Ectodermal cell (in vitro differentiated cells): ENCODE measurements around the gene MMP20.

Source experiments
- H3K27ac ChIP-seq: 2 replicates; pipeline ENCODE4 v1.7.0; 2013; ENCODE audit warnings: mild to moderate bottlenecking, low read depth, low read length; ENCODE audit not compliant: insufficient read depth, poor library complexity, severe bottlenecking
- H3K27me3 ChIP-seq: 2 replicates; pipeline ENCODE4 v1.7.0; 2013; ENCODE audit warnings: mild to moderate bottlenecking, low read length; ENCODE audit not compliant: insufficient read depth, control insufficient read depth, poor library complexity, severe bottlenecking
- H3K36me3 ChIP-seq: one replicate; pipeline ENCODE4 v1.7.0; 2013; ENCODE audit warnings: low read length; ENCODE audit not compliant: control insufficient read depth, insufficient read depth
- H3K4me1 ChIP-seq: one replicate; pipeline ENCODE4 v1.7.0; 2013; ENCODE audit warnings: low read length; ENCODE audit not compliant: control insufficient read depth, insufficient read depth
- H3K4me3 ChIP-seq: 2 replicates; pipeline ENCODE4 v1.7.0; 2013; ENCODE audit warnings: low read depth, low read length, control low read depth; ENCODE audit not compliant: insufficient read depth
- H3K9me3 ChIP-seq: 2 replicates; pipeline ENCODE4 v1.7.0; 2013; ENCODE audit warnings: mild to moderate bottlenecking, low read length, moderate library complexity; ENCODE audit not compliant: control insufficient read depth
- WGBS, 2 experiments: methylation state at CpG; one replicate each; pipeline ENCODE4 v1.1.7; 2013; ENCODE audit warnings: missing lambda C conversion rate in 2 of 2; 5-methylcytosine and 5-hydroxymethylcytosine counted together

MMP20 gene

GRCh38 chr11:102626676-102627075 is 1.5 kb upstream of the MMP20 start:
- H3K4me3 ChIP-seq: no peak overlapping the region
- 100% methylated on average over 1 of the region's 1 CpG; no CpG with 5 or more reads in 1 of the 2 experiments for WGBS, 2 experiments
- H3K36me3 ChIP-seq: no peaks in the 10 kb centered on the region

DNA sequence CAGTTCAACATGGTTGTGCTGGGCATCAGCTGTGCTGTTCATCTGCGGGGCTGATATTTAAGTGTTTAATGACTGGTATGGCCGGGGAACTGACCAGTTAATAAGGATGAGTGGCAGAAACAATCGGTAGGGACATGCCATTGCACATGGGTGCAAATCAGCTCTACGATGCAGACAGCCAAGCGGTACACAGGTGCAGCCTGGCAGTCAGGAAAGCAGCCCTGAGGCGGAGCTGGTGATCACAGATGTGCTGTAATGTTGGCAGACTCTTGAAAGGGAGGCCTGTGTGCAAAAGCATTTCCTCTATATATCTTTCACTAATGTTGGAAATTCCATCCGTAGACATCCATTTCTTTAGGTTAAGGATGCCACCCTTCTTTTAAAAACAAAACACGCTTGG is 1.1 kb downstream of the MMP20 start:
- H3K9me3 ChIP-seq: no peaks in the 10 kb centered on the region
- H3K27me3 ChIP-seq: no peaks in the 10 kb centered on the region
- H3K36me3 ChIP-seq: no peaks in the 10 kb centered on the region
- WGBS, 2 experiments: 93 to 96% methylated on average over 6 to 7 of the region's 8 CpGs
- H3K4me3 ChIP-seq: no peak overlapping the region
- H3K27ac ChIP-seq: no peak overlapping the region
- no peaks in the 10 kb centered on the region for H3K4me1 ChIP-seq

More at GRCh38 chr11:102626676-102627075, 1.5 kb upstream of the MMP20 start:
- Histone ChIP-seq H3K27ac (no peak overlapping the region), H3K4me1 (no peaks in the 10 kb centered on the region), H3K27me3 (no peaks in the 10 kb centered on the region), H3K9me3 (no peaks in the 10 kb centered on the region)

GRCh38 chr11:102623128-102623527 is 2.0 kb downstream of the MMP20 start:
- Histone ChIP-seq H3K27ac (no peak overlapping the region), H3K27me3 (no peaks in the 10 kb centered on the region), H3K4me3 (no peak overlapping the region), H3K9me3 (no peaks in the 10 kb centered on the region), H3K36me3 (no peaks in the 10 kb centered on the region), H3K4me1 (no peaks in the 10 kb centered on the region)
- 87 to 90% methylated on average over 5 of the region's 5 CpGs for WGBS, 2 experiments

DNA sequence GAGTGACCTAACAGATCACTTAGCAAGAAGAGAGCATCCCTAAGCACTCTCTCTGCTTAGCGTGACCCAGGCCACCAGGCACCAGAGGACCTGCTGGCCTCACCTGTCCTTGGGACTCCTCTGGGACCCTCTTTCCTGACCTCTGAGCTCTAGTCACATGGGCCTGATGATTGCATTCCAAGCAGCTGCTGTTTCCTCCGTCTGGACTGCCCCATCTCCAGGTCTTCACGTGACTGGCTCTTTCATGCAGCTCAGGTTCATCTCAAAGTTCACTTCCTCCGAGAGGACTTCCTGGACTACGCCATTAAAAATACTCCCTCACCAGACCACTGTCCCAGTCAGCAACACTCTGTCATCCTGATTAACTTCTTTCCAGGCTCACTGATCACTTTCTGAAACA is 2.9 kb downstream of the MMP20 start:
- no peak overlapping the region for H3K4me3 ChIP-seq
- no peaks in the 10 kb centered on the region for H3K27me3 ChIP-seq
- no peaks in the 10 kb centered on the region for H3K9me3 ChIP-seq
- WGBS, 2 experiments: 91 to 93% methylated on average over 5 of the region's 5 CpGs
- H3K36me3 ChIP-seq: no peaks in the 10 kb centered on the region
- H3K4me1 ChIP-seq: no peaks in the 10 kb centered on the region
- no peak overlapping the region for H3K27ac ChIP-seq

GRCh38 chr11:102620818-102621561 is 4.1 kb downstream of the MMP20 start:
- H3K27ac ChIP-seq: no peak overlapping the region
- H3K9me3 ChIP-seq: no peaks in the 10 kb centered on the region
- H3K36me3 ChIP-seq: no peaks in the 10 kb centered on the region
- H3K4me1 ChIP-seq: no peaks in the 10 kb centered on the region
- no peak overlapping the region for H3K4me3 ChIP-seq
- WGBS, 2 experiments: 94 to 95% methylated on average over 11 to 12 of the region's 12 CpGs
- H3K27me3 ChIP-seq: no peaks in the 10 kb centered on the region

- H3K9me3 ChIP-seq: no peaks in the 10 kb centered on the region
- H3K36me3 ChIP-seq: no peaks in the 10 kb centered on the region
- no peak overlapping the region for H3K4me3 ChIP-seq
- H3K4me1 ChIP-seq: peaks cover 4% of the 10 kb centered on the region
- H3K27me3 ChIP-seq: no peaks in the 10 kb centered on the region
- H3K27ac ChIP-seq: no peak overlapping the region
Observed at GRCh38 chr11:102620179-102620578, 5.0 kb downstream of the MMP20 start.

DNA sequence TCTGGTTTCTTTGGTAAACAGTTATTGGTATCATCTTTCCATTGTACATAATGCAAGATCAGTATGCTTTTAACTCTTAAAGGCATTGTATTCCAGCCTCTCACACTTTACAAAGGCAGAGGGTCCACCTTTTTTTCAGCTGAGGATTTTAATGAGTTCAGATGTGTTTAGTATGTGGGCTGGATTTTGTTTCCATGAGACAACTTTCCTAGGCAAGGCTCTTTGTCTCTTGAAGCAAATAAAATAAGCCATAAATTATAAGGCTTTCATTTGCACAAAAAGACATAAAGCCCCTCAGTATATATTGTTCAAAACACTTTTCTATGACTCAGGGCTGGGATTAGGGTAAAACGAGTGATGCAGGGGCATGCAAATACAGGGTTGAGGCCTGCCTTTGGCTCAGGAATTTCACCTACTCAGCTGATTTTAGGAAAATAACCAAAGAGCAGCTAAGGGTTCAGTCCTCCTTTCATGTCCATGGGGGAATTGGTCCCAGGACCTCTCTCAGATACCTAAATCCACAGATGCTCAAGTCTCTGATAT is 7.6 kb downstream of the MMP20 start:
- 63 to 73% methylated on average over 1 of the region's 1 CpG for WGBS, 2 experiments
- H3K27me3 ChIP-seq: no peaks in the 10 kb centered on the region
- H3K4me3 ChIP-seq: no peak overlapping the region
- no peaks in the 10 kb centered on the region for H3K36me3 ChIP-seq
- H3K4me1 ChIP-seq: peaks cover 4% of the 10 kb centered on the region
- H3K9me3 ChIP-seq: no peaks in the 10 kb centered on the region
- no peak overlapping the region for H3K27ac ChIP-seq

GRCh38 chr11:102615894-102616432 is 9.2 kb downstream of the MMP20 start:
- Histone ChIP-seq H3K9me3 (no peaks in the 10 kb centered on the region), H3K4me3 (no peak overlapping the region), H3K4me1 (peaks cover 4% of the 10 kb centered on the region), H3K27ac (no peak overlapping the region), H3K36me3 (no peaks in the 10 kb centered on the region), H3K27me3 (no peaks in the 10 kb centered on the region)
- WGBS, 2 experiments: 85 to 88% methylated on average over 3 of the region's 3 CpGs

- WGBS, 2 experiments: 92 to 93% methylated on average over 6 of the region's 7 CpGs
- Histone ChIP-seq H3K4me1 (peaks cover 4% of the 10 kb centered on the region), H3K9me3 (no peaks in the 10 kb centered on the region), H3K27me3 (no peaks in the 10 kb centered on the region), H3K4me3 (no peak overlapping the region), H3K27ac (no peak overlapping the region), H3K36me3 (no peaks in the 10 kb centered on the region)
Observed at GRCh38 chr11:102615077-102615893, 9.8 kb downstream of the MMP20 start.

DNA sequence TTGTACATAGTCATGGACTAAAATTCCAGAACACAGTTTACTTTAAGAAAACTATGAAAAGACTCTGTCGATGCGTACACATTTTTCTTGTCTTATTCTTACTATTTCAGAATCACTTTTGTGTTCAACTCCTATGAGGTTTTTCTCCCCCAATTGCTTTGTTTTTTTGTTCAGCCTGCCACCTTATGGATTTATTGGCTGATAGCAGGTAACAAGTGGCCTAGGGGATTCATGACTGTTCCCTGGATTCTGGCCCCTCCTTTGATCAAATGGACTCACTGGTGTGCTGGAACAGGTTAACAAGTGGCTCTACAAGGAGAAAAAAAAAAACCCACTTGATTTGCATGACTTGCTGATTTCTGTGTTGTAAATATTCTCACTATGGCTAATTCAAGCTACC is 10.6 kb downstream of the MMP20 start:
- no peak overlapping the region for H3K27ac ChIP-seq
- H3K27me3 ChIP-seq: no peaks in the 10 kb centered on the region
- no peaks in the 10 kb centered on the region for H3K9me3 ChIP-seq
- WGBS, 2 experiments: 95 to 97% methylated on average over 2 of the region's 2 CpGs
- H3K36me3 ChIP-seq: no peaks in the 10 kb centered on the region
- peaks cover 4% of the 10 kb centered on the region for H3K4me1 ChIP-seq
- no peak overlapping the region for H3K4me3 ChIP-seq
